ENCODE results near the gene ROGDI. TPM values are rescaled to one million over a fixed set of nuclear protein-coding genes. Genes with fewer than 3 reads are reported as not detected.

Gene ROGDI
- total RNA-seq, 6 experiments from 2014 or later: 16.8 to 20.1 (median 18.5) TPM

DNA sequence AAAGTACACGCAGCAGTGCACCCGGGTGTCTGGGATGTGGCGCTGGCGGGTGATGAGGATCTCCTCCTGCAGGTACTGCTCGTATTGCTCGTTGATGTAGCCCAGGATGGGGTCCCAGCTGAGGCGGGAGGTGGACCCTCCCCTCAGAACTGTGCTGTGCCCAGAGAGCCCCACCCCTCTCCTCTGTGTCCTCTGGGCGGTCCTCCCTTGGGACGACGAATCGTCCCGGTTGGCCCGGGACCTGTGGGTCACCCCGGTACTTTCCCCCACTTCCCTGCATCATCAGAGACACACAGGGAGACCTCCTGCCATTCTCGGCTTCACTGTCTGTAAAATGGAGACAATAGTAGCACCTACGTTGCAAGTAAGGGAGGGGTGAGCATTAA is 18.5 kb downstream of the ROGDI start:
- Mint-ChIP-seq H3K36me3 (ENCODE audit: low read depth) (no peaks in the 10 kb centered on the region), H3K9me3 (no peaks in the 10 kb centered on the region), H3K4me1 (ENCODE audit: low read depth) (peaks cover 7% of the 10 kb centered on the region), H3K27ac (no peak overlapping the region), H3K27me3 (ENCODE audit: insufficient read depth) (no peaks in the 10 kb centered on the region; the same call in none of the 2 replicates), H3K4me3 (no peak overlapping the region)
- no peak for DNase-seq
- TF ChIP-seq, protein P1, sequence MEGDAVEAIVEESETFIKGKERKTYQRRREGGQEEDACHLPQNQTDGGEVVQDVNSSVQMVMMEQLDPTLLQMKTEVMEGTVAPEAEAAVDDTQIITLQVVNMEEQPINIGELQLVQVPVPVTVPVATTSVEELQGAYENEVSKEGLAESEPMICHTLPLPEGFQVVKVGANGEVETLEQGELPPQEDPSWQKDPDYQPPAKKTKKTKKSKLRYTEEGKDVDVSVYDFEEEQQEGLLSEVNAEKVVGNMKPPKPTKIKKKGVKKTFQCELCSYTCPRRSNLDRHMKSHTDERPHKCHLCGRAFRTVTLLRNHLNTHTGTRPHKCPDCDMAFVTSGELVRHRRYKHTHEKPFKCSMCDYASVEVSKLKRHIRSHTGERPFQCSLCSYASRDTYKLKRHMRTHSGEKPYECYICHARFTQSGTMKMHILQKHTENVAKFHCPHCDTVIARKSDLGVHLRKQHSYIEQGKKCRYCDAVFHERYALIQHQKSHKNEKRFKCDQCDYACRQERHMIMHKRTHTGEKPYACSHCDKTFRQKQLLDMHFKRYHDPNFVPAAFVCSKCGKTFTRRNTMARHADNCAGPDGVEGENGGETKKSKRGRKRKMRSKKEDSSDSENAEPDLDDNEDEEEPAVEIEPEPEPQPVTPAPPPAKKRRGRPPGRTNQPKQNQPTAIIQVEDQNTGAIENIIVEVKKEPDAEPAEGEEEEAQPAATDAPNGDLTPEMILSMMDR (IDR thresholded peaks at IDR 0.05): no peak

DNA sequence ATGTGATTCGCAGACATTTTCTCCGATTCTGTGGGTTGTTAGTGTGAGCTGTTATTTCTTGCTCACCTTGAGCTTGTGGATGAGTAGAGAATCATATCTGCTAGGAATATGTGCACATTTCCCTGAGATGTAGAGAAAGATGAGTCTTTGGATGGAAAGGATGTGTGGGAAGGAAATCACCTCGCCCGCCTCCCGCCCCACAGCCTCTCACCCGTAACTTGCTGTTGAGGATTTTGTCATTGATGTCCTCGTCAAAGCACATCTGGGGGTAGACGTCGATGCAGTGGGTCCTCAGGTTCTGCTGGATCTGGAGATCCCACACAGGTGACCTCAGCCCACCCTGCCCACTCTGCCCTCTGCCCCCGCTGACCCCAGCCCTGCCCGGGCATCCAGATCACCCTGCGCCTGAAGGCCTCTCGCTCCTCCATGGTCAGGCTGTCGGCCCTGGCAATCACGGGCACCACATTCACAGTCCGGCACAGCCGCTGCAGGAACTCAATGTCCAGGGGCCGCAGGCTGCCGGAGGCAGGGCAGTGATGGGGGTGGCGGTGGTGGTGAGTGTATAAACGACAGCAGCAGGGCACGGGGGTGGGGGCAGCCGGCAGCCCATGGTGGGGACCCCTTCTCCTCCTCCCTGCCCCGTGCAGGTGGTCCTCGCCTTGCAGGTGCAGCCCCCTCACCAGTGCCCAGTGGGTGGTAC is 19.0 kb downstream of the ROGDI start:
- H3K27me3 Mint-ChIP-seq (ENCODE audit: insufficient read depth): no peaks in the 10 kb centered on the region; the same call in none of the 2 replicates
- H3K4me3 Mint-ChIP-seq: no peak overlapping the region
- DNase-seq: no peak
- H3K9me3 Mint-ChIP-seq: no peaks in the 10 kb centered on the region
- H3K27ac Mint-ChIP-seq: no peak overlapping the region
- TF ChIP-seq, protein P1 (IDR thresholded peaks at IDR 0.05): no peak
- peaks cover 7% of the 10 kb centered on the region for H3K4me1 Mint-ChIP-seq (ENCODE audit: low read depth)
- no peaks in the 10 kb centered on the region for H3K36me3 Mint-ChIP-seq (ENCODE audit: low read depth)

DNA sequence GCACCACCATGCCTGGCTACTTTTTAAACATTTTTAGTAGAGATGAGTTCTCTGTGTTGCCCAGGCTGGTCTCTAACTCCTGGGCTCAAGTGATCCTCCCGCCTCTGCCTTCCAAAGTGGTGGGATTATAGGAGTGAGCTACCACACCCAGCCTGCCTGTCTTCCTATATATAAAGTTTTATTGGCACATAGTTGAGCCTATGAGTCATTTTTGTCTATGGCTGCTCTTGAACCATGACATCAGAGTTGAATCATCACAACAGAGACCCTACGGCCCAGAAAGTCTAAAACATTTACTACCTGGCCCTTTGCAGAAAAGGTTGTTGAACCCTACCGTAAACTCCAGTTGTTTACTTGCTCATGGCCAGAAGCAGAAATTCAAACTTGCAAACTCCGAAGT is 22.2 kb downstream of the ROGDI start:
- TF ChIP-seq, protein P1 (IDR thresholded peaks at IDR 0.05): no peak
- peaks cover 7% of the 10 kb centered on the region for H3K4me1 Mint-ChIP-seq (ENCODE audit: low read depth)
- no peaks in the 10 kb centered on the region; the same call in none of the 2 replicates for H3K27me3 Mint-ChIP-seq (ENCODE audit: insufficient read depth)
- H3K9me3 Mint-ChIP-seq: no peaks in the 10 kb centered on the region
- no peak for DNase-seq
- H3K36me3 Mint-ChIP-seq (ENCODE audit: low read depth): no peaks in the 10 kb centered on the region
- no peak overlapping the region for H3K27ac Mint-ChIP-seq
- H3K4me3 Mint-ChIP-seq: no peak overlapping the region

DNA sequence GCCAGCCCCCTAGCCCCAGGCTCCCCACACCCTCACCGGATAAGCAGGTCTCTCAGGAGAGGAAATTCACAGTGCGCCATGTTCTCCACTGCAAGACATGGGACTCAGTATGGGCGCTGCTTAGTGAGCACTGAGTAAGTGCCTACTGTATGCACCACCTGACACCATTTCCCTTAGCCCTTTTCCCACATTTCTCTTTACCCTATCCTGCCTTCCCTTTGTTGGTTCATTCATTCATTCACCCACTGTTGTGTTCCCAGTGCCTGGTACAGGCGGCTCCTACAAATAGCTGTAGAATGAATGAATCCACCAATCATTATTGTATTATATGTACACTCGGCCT is 24.4 kb downstream of the ROGDI start:
- Mint-ChIP-seq H3K27me3 (ENCODE audit: insufficient read depth) (no peaks in the 10 kb centered on the region; the same call in none of the 2 replicates), H3K4me3 (no peak overlapping the region), H3K27ac (no peak overlapping the region), H3K4me1 (ENCODE audit: low read depth) (peaks cover 12% of the 10 kb centered on the region), H3K9me3 (no peaks in the 10 kb centered on the region), H3K36me3 (ENCODE audit: low read depth) (no peaks in the 10 kb centered on the region)
- TF ChIP-seq, protein P1 (IDR thresholded peaks at IDR 0.05): no peak
- DNase-seq: no peak

DNA sequence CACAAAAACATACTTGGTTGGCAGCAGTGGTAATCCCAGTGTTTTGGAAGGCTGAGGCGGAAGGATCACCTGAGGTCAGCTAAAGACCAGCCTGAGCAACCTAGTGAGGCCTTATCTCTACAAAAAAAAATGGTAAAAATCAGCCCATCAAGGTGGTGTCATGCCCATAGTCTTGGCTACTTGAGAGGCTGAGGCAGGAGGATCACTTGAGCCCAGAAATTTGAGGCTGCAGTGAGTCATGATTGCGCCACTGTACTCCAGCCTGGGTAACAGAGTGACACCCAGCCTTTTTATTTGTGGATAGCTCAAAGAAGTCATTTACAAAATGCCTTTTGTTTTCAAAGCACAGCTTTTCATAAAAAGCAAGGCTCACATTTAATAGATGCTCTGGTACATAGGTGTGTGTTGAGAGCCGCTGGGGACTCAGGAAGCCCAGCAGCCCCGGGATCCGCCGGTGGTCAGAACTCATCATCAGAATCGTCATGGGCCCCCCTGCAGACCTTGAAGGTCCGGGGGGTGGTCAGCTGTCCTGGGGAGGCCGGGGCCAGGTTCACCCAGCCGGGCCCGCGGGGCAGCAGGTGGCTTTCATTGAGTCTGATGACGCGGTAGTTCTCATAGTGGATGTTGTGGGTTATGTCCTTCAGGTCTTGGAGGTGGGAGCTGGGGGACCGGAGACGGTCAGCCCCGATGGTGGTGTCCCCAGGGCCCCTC is 24.9 kb downstream of the ROGDI start:
- Mint-ChIP-seq H3K27ac (no peak overlapping the region), H3K9me3 (no peaks in the 10 kb centered on the region), H3K4me1 (ENCODE audit: low read depth) (peaks cover 12% of the 10 kb centered on the region), H3K36me3 (ENCODE audit: low read depth) (no peaks in the 10 kb centered on the region), H3K4me3 (no peak overlapping the region), H3K27me3 (ENCODE audit: insufficient read depth) (no peaks in the 10 kb centered on the region; the same call in none of the 2 replicates)
- TF ChIP-seq, protein P1 (IDR thresholded peaks at IDR 0.05): no peak
- DNase-seq: no peak
